Progenitor cell of endocrine pancreas (in vitro differentiated cells): ENCODE results near the gene ZNF750. TPM values are rescaled to one million over a fixed set of nuclear protein-coding genes. Genes with fewer than 3 reads are reported as not detected.

Experiments
- DNase-seq: peaks from one replicate; pipeline ENCODE4 v3.0.0; 2021; ENCODE audit warnings: low spot score; ENCODE audit not compliant: unreplicated experiment
- H3K27ac Mint-ChIP-seq: 2 replicates; pipeline ENCODE4 v1.8.0; 2021; ENCODE audit warnings: mild to moderate bottlenecking, moderate library complexity, mixed read lengths
- H3K27me3 Mint-ChIP-seq: 2 replicates; pipeline ENCODE4 v1.8.0; 2021; ENCODE audit warnings: mixed read lengths
- H3K36me3 Mint-ChIP-seq: 2 replicates; pipeline ENCODE4 v1.8.0; 2022; ENCODE audit warnings: mixed read lengths; ENCODE audit not compliant: insufficient read depth
- H3K4me1 Mint-ChIP-seq: 2 replicates; pipeline ENCODE4 v1.8.0; 2021; ENCODE audit warnings: low read depth, mixed read lengths
- H3K4me3 Mint-ChIP-seq: 2 replicates; pipeline ENCODE4 v1.8.0; 2021; ENCODE audit warnings: low read depth, mild to moderate bottlenecking, moderate library complexity, mixed read lengths
- H3K9me3 Mint-ChIP-seq: 2 replicates; pipeline ENCODE4 v1.8.0; 2021; ENCODE audit warnings: low read depth, mixed read lengths
- CTCF ChIP-seq: fragments of 200-600 bp; sonication (generic); IDR thresholded peaks from one replicate; pipeline ENCODE4 v1.5.0; 2021; ENCODE audit warnings: antibody characterized with exemption, mild to moderate bottlenecking; ENCODE audit not compliant: unreplicated experiment
- total RNA-seq: library from RNA; stranded (reverse); gene quantifications from 2 replicates; pipeline ENCODE4 v1.2.1, GENCODE V29; 2021

ZNF750 gene
- total RNA-seq, 1 donor from 2014 or later = 0.07 TPM

GRCh38 chr17:82875407-82875856 is 35.6 kb upstream of the ZNF750 start:
- no peak for TF ChIP-seq CTCF
- DNase-seq = peak; percentile 42
- Mint-ChIP-seq H3K9me3 (no peaks in the 10 kb centered on the region), H3K4me1 (peaks cover 22% of the 10 kb centered on the region), H3K36me3 (peaks cover 4% of the 10 kb centered on the region), H3K4me3 (no peak overlapping the region), H3K27ac (peak overlapping the region; percentile 93), H3K27me3 (no peaks in the 10 kb centered on the region)

- Mint-ChIP-seq H3K27me3 (no peaks in the 10 kb centered on the region), H3K36me3 (peaks cover 7% of the 10 kb centered on the region), H3K4me3 (no peak overlapping the region), H3K4me1 (peaks cover 22% of the 10 kb centered on the region), H3K9me3 (no peaks in the 10 kb centered on the region), H3K27ac (peak overlapping the region; percentile 93)
- no peak for TF ChIP-seq CTCF
- DNase-seq = no peak
Measured at GRCh38 chr17:82874011-82874835, 34.4 kb upstream of the ZNF750 start.

- no peaks in the 10 kb centered on the region for H3K27me3 Mint-ChIP-seq
- peaks cover 22% of the 10 kb centered on the region for H3K4me1 Mint-ChIP-seq
- H3K27ac Mint-ChIP-seq = no peak overlapping the region
- no peak overlapping the region for H3K4me3 Mint-ChIP-seq
- H3K36me3 Mint-ChIP-seq = peaks cover 7% of the 10 kb centered on the region
- no peaks in the 10 kb centered on the region for H3K9me3 Mint-ChIP-seq
- no peak for DNase-seq
- TF ChIP-seq CTCF = no peak
Measured at GRCh38 chr17:82873521-82873920, 33.7 kb upstream of the ZNF750 start.

GRCh38 chr17:82872591-82873520 is 33.0 kb upstream of the ZNF750 start:
- Mint-ChIP-seq H3K9me3 (no peaks in the 10 kb centered on the region), H3K27me3 (no peaks in the 10 kb centered on the region), H3K27ac (peak overlapping the region; percentile 52), H3K4me1 (peaks cover 22% of the 10 kb centered on the region), H3K4me3 (no peak overlapping the region), H3K36me3 (peaks cover 7% of the 10 kb centered on the region)
- DNase-seq = no peak
- no peak for TF ChIP-seq CTCF
